GM21737 (cell line): ENCODE results near the gene SBSN.

Experiments used
- ATAC-seq: cut with Tn5 transposase; IDR thresholded peaks from one replicate; pipeline ENCODE4 v1.9.1; 2021; ENCODE audit warnings: mild to moderate bottlenecking, moderate library complexity; ENCODE audit not compliant: unreplicated experiment

The SBSN gene

GRCh38 chr19:35509861-35510625 is 18.1 kb downstream of the SBSN start:
- no peak for ATAC-seq

GRCh38 chr19:35509018-35509652 is 19.0 kb downstream of the SBSN start:
- no peak for ATAC-seq

- ATAC-seq = no peak
These were observed 20.0 kb downstream of the SBSN start for GRCh38 chr19:35508129-35508528.

- no peak for ATAC-seq
These were observed 20.6 kb downstream of the SBSN start for GRCh38 chr19:35507561-35507960.

GRCh38 chr19:35506011-35506410 is 22.1 kb downstream of the SBSN start:
- ATAC-seq = no peak

- no peak for ATAC-seq
These were observed 25.4 kb downstream of the SBSN start for GRCh38 chr19:35502751-35503150.

GRCh38 chr19:35501684-35502083 is 26.4 kb downstream of the SBSN start:
- ATAC-seq = no peak

- no peak for ATAC-seq
These were observed 27.5 kb downstream of the SBSN start for GRCh38 chr19:35500611-35501010.

GRCh38 chr19:35498984-35499527 is 29.1 kb downstream of the SBSN start:
- ATAC-seq = no peak

GRCh38 chr19:35498220-35498619 is 29.9 kb downstream of the SBSN start:
- no peak for ATAC-seq

GRCh38 chr19:35497406-35497805 is 30.7 kb downstream of the SBSN start:
- ATAC-seq = no peak

- no peak for ATAC-seq
These were observed 32.7 kb downstream of the SBSN start for GRCh38 chr19:35495107-35496064.

- no peak for ATAC-seq
These were observed 34.1 kb downstream of the SBSN start for GRCh38 chr19:35493971-35494370.

GRCh38 chr19:35491836-35492360 is 36.2 kb downstream of the SBSN start:
- ATAC-seq = no peak

GRCh38 chr19:35490364-35490763 is 37.7 kb downstream of the SBSN start, which contains the start of gene KRTDAP:
KRTDAP (minus strand) TSS chr19:35490464; CDS start chr19:35490442, 22 bp downstream.
- no peak for ATAC-seq

- no peak for ATAC-seq
These were observed 39.4 kb downstream of the SBSN start for GRCh38 chr19:35488677-35489076.

- ATAC-seq = no peak
These were observed 40.4 kb downstream of the SBSN start for GRCh38 chr19:35487656-35488182.

GRCh38 chr19:35486268-35486708 is 41.8 kb downstream of the SBSN start:
- no peak for ATAC-seq

- ATAC-seq = peak; percentile 73
These were observed 43.7 kb downstream of the SBSN start for GRCh38 chr19:35484252-35485036.

GRCh38 chr19:35483089-35483488 is 45.0 kb downstream of the SBSN start:
- no peak for ATAC-seq
